ENCODE results near the gene TNRC6B.

GRCh38 chr22:40345271-40345670, 167.5 kb downstream of the TNRC6B start:
- TF ChIP-seq SP1 (IDR thresholded peaks at IDR 0.05) (no peak), ELF4 (IDR thresholded peaks at IDR 0.05) (no peak), L3MBTL2 (conservative IDR thresholded peaks at IDR 0.05) (no peak), BHLHE40 (IDR thresholded peaks at IDR 0.05; ENCODE audit: borderline replicate concordance) (no peak), FOXM1 (IDR thresholded peaks at IDR 0.05; ENCODE audit: borderline replicate concordance) (no peak), FOXA1 (IDR thresholded peaks at IDR 0.05) (no peak), CTBP1 (IDR thresholded peaks at IDR 0.05; ENCODE audit: borderline replicate concordance) (no peak), LEF1 (IDR thresholded peaks at IDR 0.05; ENCODE audit: borderline replicate concordance) (no peak)

Measured in HEK293T (cell line).